ENCODE results near the gene RAD51AP1. TPM values are rescaled to one million over a fixed set of nuclear protein-coding genes. Genes with fewer than 3 reads are reported as not detected.
A peak's percentile ranks its signal among the peaks of the same experiment; 100 is the strongest.

Gene RAD51AP1, protein sequence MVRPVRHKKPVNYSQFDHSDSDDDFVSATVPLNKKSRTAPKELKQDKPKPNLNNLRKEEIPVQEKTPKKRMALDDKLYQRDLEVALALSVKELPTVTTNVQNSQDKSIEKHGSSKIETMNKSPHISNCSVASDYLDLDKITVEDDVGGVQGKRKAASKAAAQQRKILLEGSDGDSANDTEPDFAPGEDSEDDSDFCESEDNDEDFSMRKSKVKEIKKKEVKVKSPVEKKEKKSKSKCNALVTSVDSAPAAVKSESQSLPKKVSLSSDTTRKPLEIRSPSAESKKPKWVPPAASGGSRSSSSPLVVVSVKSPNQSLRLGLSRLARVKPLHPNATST
- total RNA-seq (2021; fragmentation: NEBNext Ultra II Directional; extraction: Animal tissue kit (Norgen Biotek cat#: 25700)) (42.4 and 48.3 TPM in 2 replicates), polyA plus RNA-seq (2011; rRNA removed) (9.9 and 29.7 TPM in 2 replicates), polyA minus RNA-seq (2011; rRNA and poly(A)+ RNA removed) (8.5 and 16.6 TPM in 2 replicates)
- 42.5 TPM for polyA plus RNA-seq (2011; cell fraction: cytosol; rRNA removed)
- polyA plus RNA-seq (2011; cell fraction: nucleus; rRNA removed): 7.5 TPM
- polyA plus RNA-seq (2012, experiment 1 of 2): 26.1 to 63.7 TPM (median 31.3 TPM) in 4 replicates
- polyA plus RNA-seq (2012, experiment 2 of 2): 6.3 TPM
- polyA plus RNA-seq (2013, experiment 1 of 2): 62.3 TPM
- polyA plus RNA-seq (2013, experiment 2 of 2): 58.5 TPM
- 12.3 TPM for polyA minus RNA-seq (2011; cell fraction: cytosol; rRNA and poly(A)+ RNA removed)
- 24.3 TPM for polyA minus RNA-seq (2011; cell fraction: nucleus; rRNA and poly(A)+ RNA removed)
- long read RNA-seq, experiment 1, transcript RAD51AP1-202 (9 exons, 2,113 nt): major isoform, 8 of 48 reads
- long read RNA-seq, experiment 1, partial matches to known transcripts: 21 of 48 reads
- long read RNA-seq, experiment 1, other reads (novel, unspliced or antisense): 17 of 48 reads
- long read RNA-seq, experiment 2, transcript RAD51AP1-202 (9 exons, 2,113 nt): major isoform, 35 of 74 reads
- long read RNA-seq, experiment 2, transcript RAD51AP1-201 (10 exons, 2,163 nt): minor isoform, 7 of 74 reads
- long read RNA-seq, experiment 2, partial matches to known transcripts: 9 of 74 reads
- long read RNA-seq, experiment 2, other reads (novel, unspliced or antisense): 23 of 74 reads

GRCh38 chr12:4538207-4539160, at the start of gene RAD51AP1:
Gene RAD51AP1, plus strand, starts transcription at chr12:4538890. Its CDS starts 50 bp downstream, at chr12:4538940.
- peaks cover 0 to 13% (median 5%) of the 10 kb centered on the region in 4 experiments; a peak in 3 of 8 replicates for H3K36me3 ChIP-seq (ENCODE audit: control insufficient read depth in 2 of 4, insufficient read depth in 4 of 4, low read length in 3 of 4)
- H3K23me2 ChIP-seq (ENCODE audit: low read depth, low read length): peaks cover 10% of the 10 kb centered on the region
- H3K79me2 ChIP-seq (ENCODE audit: control insufficient read depth in 1 of 2, insufficient read depth in 2 of 2, low read length in 2 of 2): peaks cover 7 to 45% of the 10 kb centered on the region in 2 experiments
- H2BK15ac ChIP-seq (ENCODE audit: low read length): no peak within 1 kb of the TSS
- peak within 1 kb of the TSS; percentile 82 to 100 (median 90) for H3K4me3 ChIP-seq (ENCODE audit: extremely low read depth in 1 of 4, insufficient read depth in 2 of 4, low read depth in 3 of 4, low read length in 4 of 4)
- H3K9ac ChIP-seq (replicated peaks in 1 of 4; ENCODE audit: extremely low read depth in 1 of 4, low read depth in 3 of 4, low read length in 3 of 4): peak within 1 kb of the TSS; percentile 86 to 100 (median 99)
- H4K8ac ChIP-seq (ENCODE audit: extremely low read depth, insufficient read depth, low read length): peak within 1 kb of the TSS; percentile 83; the same call in 1 of the 2 replicates
- peak within 1 kb of the TSS; percentile 99 for H2AFZ ChIP-seq (ENCODE audit: low read length)
- peak within 1 kb of the TSS; percentile 99 for H3K27ac ChIP-seq (ENCODE audit: low read depth, low read length)
- 3% methylated on average over 49 of the region's 49 CpGs; no CpG with 5 or more reads in 1 of the 2 experiments for whole genome bisulfite sequencing, 2 experiments (ENCODE audit: extremely low coverage in 1 of 2, insufficient coverage in 1 of 2, insufficient read length in 1 of 2, insufficient replicate concordance in 2 of 2, low coverage in 1 of 2, low lambda C conversion rate in 2 of 2, missing lambda C conversion rate in 1 of 2)
- no peak within 1 kb of the TSS for H2AK5ac ChIP-seq (ENCODE audit: low read depth, low read length)
- no peak within 1 kb of the TSS for H2BK20ac ChIP-seq (ENCODE audit: low read length)
- peak within 1 kb of the TSS; percentile 87 for H2BK5ac ChIP-seq (ENCODE audit: low read depth, low read length)
- no peaks in the 10 kb centered on the region for H3K9me3 ChIP-seq (ENCODE audit: insufficient read depth in 2 of 2, low read depth in 1 of 2, low read length in 1 of 2)
- H3K4me1 ChIP-seq (replicated peaks in 1 of 4; ENCODE audit: control insufficient read depth in 3 of 4, insufficient read depth in 4 of 4, low read length in 3 of 4): peaks cover 0 to 6% (median 2%) of the 10 kb centered on the region in 4 experiments; a peak in 4 of 7 replicates
- no peaks in the 10 kb centered on the region for H3K79me1 ChIP-seq (ENCODE audit: low read depth, low read length)
- DNase-seq (ENCODE audit: low read depth in 1 of 2, low spot score in 2 of 2) (peak; percentile 91 to 93), FAIRE-seq (peak; percentile 93)
- POLR2A ChIA-PET (ENCODE audit: partially characterized antibody): interaction anchor here (0.9 to 2.0 kb wide), 4 partner anchors 16 to 115 kb away, joined by 3 to 10 read pairs (median 3); partner anchors contain the start of gene DYRK4
- H2BK120ac ChIP-seq (replicated peaks; ENCODE audit: low read depth, low read length): no peak within 1 kb of the TSS
- peaks cover 0 to 2% of the 10 kb centered on the region in 2 experiments for H4K20me1 ChIP-seq (replicated peaks in 1 of 2; ENCODE audit: control insufficient read depth in 1 of 2, insufficient read depth in 2 of 2, low read length in 2 of 2)
- H2BK12ac ChIP-seq (ENCODE audit: low read depth, low read length): peak within 1 kb of the TSS; percentile 23; the same call in 1 of the 2 replicates
- peak within 1 kb of the TSS; percentile 1 for H3K56ac ChIP-seq (replicated peaks; ENCODE audit: insufficient read length, low read depth, low read length)
- no peak within 1 kb of the TSS for H4K91ac ChIP-seq (replicated peaks; ENCODE audit: insufficient read length, low read length)
- no peak within 1 kb of the TSS for H3K23ac ChIP-seq (ENCODE audit: insufficient read length)
- H4K5ac ChIP-seq (ENCODE audit: insufficient read length, low read depth, low read length): no peak within 1 kb of the TSS
- H3K27me3 ChIP-seq (replicated peaks in 1 of 4; ENCODE audit: control insufficient read depth in 3 of 4, extremely low read depth in 1 of 4, insufficient read depth in 3 of 4, low read length in 3 of 4): no peaks in the 10 kb centered on the region
- CTCF ChIA-PET (ENCODE audit: partially characterized antibody): interaction anchor here (0.7 to 1.1 kb wide), 3 partner anchors 13 to 158 kb away, joined by 3 to 4 read pairs (median 3); no protein-coding TSS in a partner anchor
- peak within 1 kb of the TSS; percentile 82 to 87 for H3K4me2 ChIP-seq (ENCODE audit: insufficient read depth in 1 of 2, low read depth in 2 of 2, low read length in 2 of 2)
- H3K14ac ChIP-seq (ENCODE audit: insufficient read length): no peak within 1 kb of the TSS
- no peak within 1 kb of the TSS for H3K4ac ChIP-seq (replicated peaks; ENCODE audit: insufficient read length, low read depth, low read length)
- H3K18ac ChIP-seq (ENCODE audit: extremely low read depth, low read length): peak within 1 kb of the TSS; percentile 55; the same call in 1 of the 2 replicates
- TF ChIP-seq, protein P1, sequence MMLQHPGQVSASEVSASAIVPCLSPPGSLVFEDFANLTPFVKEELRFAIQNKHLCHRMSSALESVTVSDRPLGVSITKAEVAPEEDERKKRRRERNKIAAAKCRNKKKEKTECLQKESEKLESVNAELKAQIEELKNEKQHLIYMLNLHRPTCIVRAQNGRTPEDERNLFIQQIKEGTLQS (IDR thresholded peaks at IDR 0.05; ENCODE audit: insufficient read depth, low read depth, low read length): no peak
- TF ChIP-seq EP300 (IDR thresholded peaks at IDR 0.05; ENCODE audit: borderline replicate concordance in 1 of 2, low read depth in 2 of 2, low read length in 2 of 2): peak in 1 of 2 experiments; percentile 97; a peak in 2 of 3 replicates
- TF ChIP-seq TEAD4 (IDR thresholded peaks at IDR 0.05; ENCODE audit: low read depth, low read length): peak; percentile 71; the same call in 1 of the 2 replicates
- no peak; the same call in 1 of the 2 replicates for TF ChIP-seq SP2 (IDR thresholded peaks at IDR 0.05; ENCODE audit: low read length)
